ENCODE data around the gene NCAM1.

DNA sequence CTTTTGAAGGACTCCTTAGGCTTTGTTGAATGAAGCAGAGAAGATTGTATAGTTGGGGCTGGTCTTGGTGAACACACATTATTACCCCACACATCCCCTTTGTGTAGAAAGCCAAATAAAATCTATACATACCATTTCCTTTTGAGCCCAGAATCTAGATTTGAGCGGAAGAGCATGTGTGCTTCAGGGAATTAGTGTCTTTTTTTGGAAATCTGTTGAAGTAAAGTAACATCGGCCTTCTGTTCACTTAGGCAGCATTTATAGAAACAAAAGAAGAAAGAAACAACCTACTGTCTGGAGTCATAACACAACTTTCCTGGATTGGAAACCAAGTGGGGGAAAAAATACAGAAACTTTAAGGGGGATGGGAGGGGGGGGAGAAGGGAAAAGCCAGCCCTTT, 315.2 kb downstream of the NCAM1 start:
- TF ChIP-seq, protein P1, sequence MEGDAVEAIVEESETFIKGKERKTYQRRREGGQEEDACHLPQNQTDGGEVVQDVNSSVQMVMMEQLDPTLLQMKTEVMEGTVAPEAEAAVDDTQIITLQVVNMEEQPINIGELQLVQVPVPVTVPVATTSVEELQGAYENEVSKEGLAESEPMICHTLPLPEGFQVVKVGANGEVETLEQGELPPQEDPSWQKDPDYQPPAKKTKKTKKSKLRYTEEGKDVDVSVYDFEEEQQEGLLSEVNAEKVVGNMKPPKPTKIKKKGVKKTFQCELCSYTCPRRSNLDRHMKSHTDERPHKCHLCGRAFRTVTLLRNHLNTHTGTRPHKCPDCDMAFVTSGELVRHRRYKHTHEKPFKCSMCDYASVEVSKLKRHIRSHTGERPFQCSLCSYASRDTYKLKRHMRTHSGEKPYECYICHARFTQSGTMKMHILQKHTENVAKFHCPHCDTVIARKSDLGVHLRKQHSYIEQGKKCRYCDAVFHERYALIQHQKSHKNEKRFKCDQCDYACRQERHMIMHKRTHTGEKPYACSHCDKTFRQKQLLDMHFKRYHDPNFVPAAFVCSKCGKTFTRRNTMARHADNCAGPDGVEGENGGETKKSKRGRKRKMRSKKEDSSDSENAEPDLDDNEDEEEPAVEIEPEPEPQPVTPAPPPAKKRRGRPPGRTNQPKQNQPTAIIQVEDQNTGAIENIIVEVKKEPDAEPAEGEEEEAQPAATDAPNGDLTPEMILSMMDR (IDR thresholded peaks at IDR 0.05), result no peak
- no peak for TF ChIP-seq POLR2A (IDR thresholded peaks at IDR 0.05)
